Islet of Langerhans (tissue), 1 donor: Measurements from ENCODE around the gene MLPH.

Source experiments
- FAIRE-seq: peaks from one replicate; lab custom pipeline; 2011; peaks lifted over from hg19 to GRCh38; lab: Jason Lieb, UNC

MLPH gene

DNA sequence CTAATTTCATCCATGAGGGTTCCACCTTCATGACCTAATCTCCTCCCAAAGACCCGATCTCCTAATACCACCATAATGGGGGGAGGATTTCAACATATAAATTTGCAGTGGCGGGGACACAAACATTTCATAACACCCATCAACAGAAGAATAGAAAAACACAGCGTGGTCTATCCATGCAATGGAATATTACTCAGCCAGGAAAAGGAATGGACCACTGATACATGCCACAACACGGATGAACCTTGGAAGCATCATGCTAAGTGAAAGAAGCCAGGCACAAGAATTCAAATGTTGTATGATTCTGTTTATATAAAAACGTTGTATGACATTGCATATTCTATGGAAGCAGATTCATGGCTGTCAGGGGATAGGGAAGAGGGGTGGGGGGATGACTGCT lies 82.0 kb downstream of the MLPH start:
- FAIRE-seq, result no peak

- FAIRE-seq, result no peak
Observed at GRCh38 chr2:237569896-237570295, 82.8 kb downstream of the MLPH start.

- no peak for FAIRE-seq
Observed at GRCh38 chr2:237570776-237571335, 83.8 kb downstream of the MLPH start.

GRCh38 chr2:237571551-237571950 lies 84.5 kb downstream of the MLPH start:
- no peak for FAIRE-seq

- peak; percentile 43 for FAIRE-seq
Observed at GRCh38 chr2:237572021-237572741, 85.1 kb downstream of the MLPH start.

DNA sequence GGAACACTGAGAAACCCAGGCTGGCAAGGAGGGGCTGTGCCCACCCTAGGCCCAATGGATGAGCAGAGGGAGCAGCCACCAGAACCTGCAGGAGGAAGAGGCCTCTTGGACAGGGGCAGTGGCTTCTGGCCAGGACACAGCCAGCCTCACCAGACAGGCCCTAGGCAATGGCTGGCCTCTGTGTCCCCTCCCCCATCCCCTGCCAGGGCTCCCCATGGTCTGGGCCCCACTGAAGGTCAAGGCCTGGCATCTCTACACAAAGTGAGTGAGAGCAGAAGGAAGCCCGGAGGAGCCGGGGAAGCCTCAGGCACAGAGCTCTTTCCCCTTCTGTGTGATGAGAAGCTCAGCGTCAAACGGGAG lies 85.7 kb downstream of the MLPH start:
- FAIRE-seq, result no peak

GRCh38 chr2:237573721-237574415 lies 86.8 kb downstream of the MLPH start:
- no peak for FAIRE-seq

DNA sequence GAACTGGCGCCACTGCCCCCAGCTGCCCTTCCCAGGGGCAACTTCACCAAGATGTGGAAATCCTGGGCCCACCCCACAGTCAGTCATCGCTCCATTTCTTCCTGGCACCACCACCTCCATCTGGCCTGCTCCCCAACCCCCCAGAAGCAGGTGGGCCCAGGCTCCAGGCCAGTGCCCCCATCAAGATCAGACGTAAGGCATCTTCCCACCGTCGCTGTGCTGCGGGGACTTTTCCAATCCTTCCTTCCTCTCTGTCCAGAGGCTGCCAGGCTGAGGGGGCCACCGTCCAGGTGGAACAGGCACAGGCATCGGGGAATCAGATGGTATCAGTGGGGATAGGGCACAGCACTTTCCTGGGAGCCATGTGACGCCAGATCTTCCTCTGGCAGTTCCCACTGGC lies 87.4 kb downstream of the MLPH start:
- no peak for FAIRE-seq

DNA sequence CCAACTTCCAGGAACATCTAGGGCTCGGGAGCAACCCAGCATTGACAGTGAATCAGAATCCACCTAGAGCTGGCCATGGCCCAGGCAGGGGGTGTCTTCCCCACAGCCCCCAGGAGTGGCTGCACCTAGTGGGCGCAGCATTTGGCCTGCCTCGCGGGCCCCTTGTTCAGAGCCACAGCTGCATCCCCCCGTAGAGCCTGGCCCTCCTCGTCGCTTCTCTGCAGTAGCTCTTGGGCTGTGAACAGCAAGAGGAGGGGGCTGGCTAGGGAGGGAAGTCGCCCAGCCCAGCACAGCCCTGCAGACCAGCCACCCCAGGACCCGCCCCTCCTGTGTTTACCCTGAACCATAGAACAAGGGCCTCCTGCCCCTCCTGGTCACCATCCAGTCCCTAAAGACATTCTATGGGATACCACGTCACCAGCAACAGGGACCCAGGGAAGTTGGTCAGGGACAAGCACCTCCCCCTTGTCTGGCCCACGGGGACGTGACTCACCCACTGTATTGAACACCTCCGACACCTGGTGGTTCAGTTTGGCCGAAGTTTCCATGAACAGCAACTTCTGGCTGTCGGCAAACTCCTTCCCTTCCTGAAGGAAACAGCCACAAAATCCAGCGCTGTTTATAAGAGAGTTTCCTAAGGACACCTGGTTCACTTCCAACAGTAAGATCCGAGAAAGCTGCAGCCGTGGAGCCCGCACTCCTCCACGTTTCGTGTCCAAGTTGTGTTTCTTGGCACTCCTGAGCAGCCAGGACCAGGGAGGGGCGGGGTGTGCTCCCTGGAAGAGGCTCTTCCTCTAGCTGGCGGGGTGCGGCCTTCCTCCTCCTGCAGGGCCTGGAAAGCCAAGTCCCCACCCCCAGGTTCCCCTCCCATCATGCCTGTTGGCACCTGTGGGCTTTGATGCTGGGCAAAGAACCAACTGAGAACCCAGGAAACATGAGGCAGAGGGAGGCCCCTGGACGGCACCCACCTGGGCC lies 88.1 kb downstream of the MLPH start:
- FAIRE-seq, result no peak

DNA sequence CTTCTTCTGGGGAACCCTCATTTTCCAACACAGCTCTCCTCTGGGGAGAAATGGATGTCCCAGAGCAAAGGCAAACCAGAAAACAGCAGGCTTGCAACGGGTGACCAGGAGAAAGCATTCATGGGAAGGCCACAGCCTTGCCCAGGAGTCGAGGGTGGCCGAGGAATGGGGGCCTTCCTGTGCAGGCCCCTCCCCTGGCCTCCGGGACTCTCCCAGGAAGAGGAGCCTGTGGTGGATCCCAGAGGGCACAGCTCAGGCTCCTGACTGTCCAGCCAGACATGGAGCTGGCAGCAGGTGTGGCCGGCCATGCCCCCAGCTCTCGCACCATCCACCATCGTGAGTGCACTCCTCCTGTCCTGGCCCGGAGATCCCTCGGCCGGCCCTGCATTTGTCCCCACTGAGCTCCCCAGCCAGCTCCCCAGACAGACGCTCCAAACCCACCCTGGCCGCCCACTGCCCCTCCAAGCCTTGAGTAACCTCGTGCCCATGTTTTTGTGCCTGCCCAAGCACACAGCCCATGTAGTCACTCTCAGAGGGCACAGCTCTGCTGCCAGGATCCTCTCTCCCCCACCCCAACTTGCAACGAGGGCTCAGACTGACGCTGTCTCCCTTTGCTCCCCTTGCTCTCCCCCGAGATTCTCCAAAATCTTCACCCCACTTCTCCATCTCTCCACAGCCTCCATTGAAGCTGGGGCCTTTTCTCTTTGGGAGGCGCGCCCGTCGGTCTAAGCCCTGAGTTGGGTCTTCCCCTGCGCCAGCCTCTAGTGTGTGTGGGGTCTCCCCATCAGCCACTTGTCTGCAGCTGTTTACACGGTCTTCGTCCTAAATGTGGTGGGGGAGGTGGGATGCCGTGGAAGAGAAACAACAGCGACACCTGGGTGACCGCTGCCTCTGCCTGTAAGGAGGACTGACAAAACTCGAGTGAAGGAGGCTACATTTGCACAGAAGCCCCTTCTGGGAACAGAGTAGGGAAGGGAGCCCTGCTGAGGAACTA lies 89.1 kb downstream of the MLPH start:
- FAIRE-seq, result no peak

GRCh38 chr2:237576974-237577373 lies 89.9 kb downstream of the MLPH start:
- FAIRE-seq, result no peak

GRCh38 chr2:237577458-237577857 lies 90.4 kb downstream of the MLPH start:
- no peak for FAIRE-seq

GRCh38 chr2:237577956-237578870 lies 91.2 kb downstream of the MLPH start:
- FAIRE-seq, result no peak

GRCh38 chr2:237581326-237581725 lies 94.3 kb downstream of the MLPH start:
- FAIRE-seq, result no peak

GRCh38 chr2:237581751-237582746 lies 95.0 kb downstream of the MLPH start:
- no peak for FAIRE-seq

DNA sequence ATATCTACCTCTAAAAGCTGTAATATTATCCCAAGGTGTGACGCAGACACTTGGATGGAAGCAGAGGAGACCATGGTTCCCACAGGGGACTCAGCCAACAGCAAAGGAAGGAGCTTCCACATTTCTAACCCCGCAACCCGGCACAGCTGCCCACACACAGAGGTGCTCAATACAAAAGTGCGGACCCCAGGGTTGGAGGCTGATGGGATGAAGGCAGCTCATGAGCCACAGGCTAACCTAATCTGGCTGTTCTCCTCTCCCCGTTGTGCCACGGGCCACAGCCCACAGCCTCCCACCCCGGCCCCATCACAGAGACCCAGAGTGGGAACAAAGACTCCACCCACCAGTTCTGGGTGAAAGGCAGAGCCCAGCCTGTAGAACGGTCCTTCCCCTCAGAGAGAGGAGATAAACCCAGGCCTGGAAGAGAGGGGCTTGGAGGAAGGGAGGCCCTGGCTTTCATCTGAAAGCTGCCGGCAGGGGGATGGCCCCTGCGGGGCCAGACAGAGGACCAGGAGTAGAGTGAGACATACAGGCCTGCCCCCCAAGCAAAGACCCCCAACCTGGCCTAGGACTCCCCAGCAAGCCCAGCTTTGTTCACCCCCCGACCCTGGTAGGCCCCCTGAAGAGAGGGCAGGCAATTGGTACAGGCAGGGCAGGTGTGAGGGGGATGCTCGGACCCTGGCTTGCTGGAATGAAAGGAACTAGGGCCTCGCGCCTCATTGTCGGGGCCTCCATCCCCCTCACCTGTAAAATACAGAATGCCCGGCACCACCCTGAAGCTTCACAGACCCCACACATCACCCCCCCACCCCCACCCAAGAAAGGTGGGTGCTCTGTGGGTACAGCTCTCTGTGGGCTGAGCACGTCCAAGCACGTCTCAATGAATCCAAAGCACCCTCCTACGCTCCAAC lies 96.6 kb downstream of the MLPH start:
- no peak for FAIRE-seq

GRCh38 chr2:237585590-237586221 lies 98.7 kb downstream of the MLPH start:
- FAIRE-seq, result no peak
